Activated CD8-positive, alpha-beta memory T cell treated with anti-CD3 and anti-CD28 coated beads, Interleukin-2, amount 10 ng/mL, durations not matched to agents 7 days and 5 days (primary cell): Measurements from ENCODE around the gene FZD7. TPM values are rescaled to one million over a fixed set of nuclear protein-coding genes. Genes with fewer than 3 reads are reported as not detected.

Experiments used
- ATAC-seq: fragments of 150-1000 bp; cut with Tn5 transposase; one replicate; pipeline ENCODE4 v1.10.0; 2021; ENCODE audit warnings: moderate library complexity
- CTCF ChIA-PET: fragments of 350-600 bp; sonication (Branson Sonifier 250); formaldehyde crosslinking; loops from one replicate; lab custom pipeline; 2021; ENCODE audit warnings: antibody characterized with exemption; lab: Charles Lee
- DNase-seq: peaks from one replicate; pipeline ENCODE4 v3.0.0-alpha.2; 2020
- H3K27ac Mint-ChIP-seq: one replicate; pipeline ENCODE4 v1.8.0; 2021; ENCODE audit warnings: mild to moderate bottlenecking, mixed read lengths
- H3K27me3 Mint-ChIP-seq: one replicate; pipeline ENCODE4 v1.8.0; 2021; ENCODE audit warnings: mixed read lengths
- H3K36me3 Mint-ChIP-seq: one replicate; pipeline ENCODE4 v1.8.0; 2021; ENCODE audit warnings: mild to moderate bottlenecking, mixed read lengths
- H3K4me1 Mint-ChIP-seq: one replicate; pipeline ENCODE4 v1.8.0; 2021; ENCODE audit warnings: mixed read lengths
- H3K4me3 Mint-ChIP-seq: one replicate; pipeline ENCODE4 v1.8.0; 2021; ENCODE audit warnings: mild to moderate bottlenecking, moderate library complexity, mixed read lengths
- H3K9me3 Mint-ChIP-seq: one replicate; pipeline ENCODE4 v1.8.0; 2022; ENCODE audit warnings: low read depth, mixed read lengths
- total RNA-seq, 2 experiments: library from RNA; stranded (reverse); gene quantifications; one replicate each; pipeline ENCODE4 v1.2.3, GENCODE V29; 2021

Gene FZD7
- total RNA-seq = 1 to 10 TPM in 1 of 2 experiments, under 1 TPM in 1; 0.18 to 3.4 TPM

GRCh38 chr2:202033317-202034248 is at the start of gene FZD7:
TSS of gene FZD7 (plus strand) at chr2:202033855. CDS start at chr2:202034648, 793 bp downstream.
- peaks cover 37% of the 10 kb centered on the region for H3K27me3 Mint-ChIP-seq
- H3K36me3 Mint-ChIP-seq = peaks cover 1% of the 10 kb centered on the region
- H3K4me1 Mint-ChIP-seq = peaks cover 12% of the 10 kb centered on the region
- H3K9me3 Mint-ChIP-seq = no peaks in the 10 kb centered on the region
- CTCF ChIA-PET = no interaction called here
- H3K4me3 Mint-ChIP-seq = peak within 1 kb of the TSS; percentile 77
- peak; percentile 89 for DNase-seq
- peak within 1 kb of the TSS; percentile 20 for H3K27ac Mint-ChIP-seq
- peak; percentile 86 for ATAC-seq

- H3K4me3 Mint-ChIP-seq = no peak overlapping the region
- no peaks in the 10 kb centered on the region for H3K9me3 Mint-ChIP-seq
- DNase-seq (no peak), ATAC-seq (no peak)
- no peaks in the 10 kb centered on the region for H3K36me3 Mint-ChIP-seq
- no peak overlapping the region for H3K27ac Mint-ChIP-seq
- peaks cover 4% of the 10 kb centered on the region for H3K27me3 Mint-ChIP-seq
- no peaks in the 10 kb centered on the region for H3K4me1 Mint-ChIP-seq
- CTCF ChIA-PET = no interaction called here
These were observed 49.3 kb upstream of the FZD7 start for GRCh38 chr2:201984333-201984732.

- Mint-ChIP-seq H3K27ac (no peak overlapping the region), H3K4me1 (no peaks in the 10 kb centered on the region), H3K27me3 (peaks cover 4% of the 10 kb centered on the region), H3K36me3 (no peaks in the 10 kb centered on the region), H3K9me3 (no peaks in the 10 kb centered on the region), H3K4me3 (no peak overlapping the region)
- no peak for DNase-seq
- CTCF ChIA-PET = no interaction called here
- ATAC-seq = no peak
These were observed 48.7 kb upstream of the FZD7 start for GRCh38 chr2:201984800-201985525.

- Mint-ChIP-seq H3K27ac (no peak overlapping the region), H3K27me3 (peaks cover 2% of the 10 kb centered on the region), H3K9me3 (no peaks in the 10 kb centered on the region), H3K4me3 (no peak overlapping the region), H3K4me1 (no peaks in the 10 kb centered on the region), H3K36me3 (no peaks in the 10 kb centered on the region)
- ATAC-seq = no peak
- DNase-seq = no peak
- CTCF ChIA-PET = no interaction called here
These were observed 47.8 kb upstream of the FZD7 start for GRCh38 chr2:201985728-201986462.

- H3K27me3 Mint-ChIP-seq = peaks cover 2% of the 10 kb centered on the region
- H3K4me1 Mint-ChIP-seq = no peaks in the 10 kb centered on the region
- CTCF ChIA-PET = no interaction called here
These were observed 47.3 kb upstream of the FZD7 start for GRCh38 chr2:201986463-201986735.

GRCh38 chr2:201987426-201987825 is 46.2 kb upstream of the FZD7 start:
- peaks cover 2% of the 10 kb centered on the region for H3K27me3 Mint-ChIP-seq
- no peaks in the 10 kb centered on the region for H3K4me1 Mint-ChIP-seq
- H3K4me3 Mint-ChIP-seq = no peak overlapping the region
- no peak for DNase-seq
- H3K9me3 Mint-ChIP-seq = no peaks in the 10 kb centered on the region
- no peak for ATAC-seq
- H3K36me3 Mint-ChIP-seq = no peaks in the 10 kb centered on the region
- CTCF ChIA-PET = no interaction called here
- H3K27ac Mint-ChIP-seq = no peak overlapping the region

More at GRCh38 chr2:201986463-201986735, 47.3 kb upstream of the FZD7 start:
- no peaks in the 10 kb centered on the region for H3K36me3 Mint-ChIP-seq
- no peaks in the 10 kb centered on the region for H3K9me3 Mint-ChIP-seq
- DNase-seq (no peak), ATAC-seq (no peak)
- no peak overlapping the region for H3K4me3 Mint-ChIP-seq
- no peak overlapping the region for H3K27ac Mint-ChIP-seq

GRCh38 chr2:201990069-201990468 is 43.6 kb upstream of the FZD7 start:
- H3K4me1 Mint-ChIP-seq = no peaks in the 10 kb centered on the region
- no peaks in the 10 kb centered on the region for H3K27me3 Mint-ChIP-seq
- H3K27ac Mint-ChIP-seq = no peak overlapping the region
- CTCF ChIA-PET = no interaction called here
- no peak for ATAC-seq
- no peaks in the 10 kb centered on the region for H3K9me3 Mint-ChIP-seq
- no peak overlapping the region for H3K4me3 Mint-ChIP-seq
- H3K36me3 Mint-ChIP-seq = no peaks in the 10 kb centered on the region
- no peak for DNase-seq

- CTCF ChIA-PET = no interaction called here
- no peaks in the 10 kb centered on the region for H3K27me3 Mint-ChIP-seq
- no peaks in the 10 kb centered on the region for H3K36me3 Mint-ChIP-seq
- H3K27ac Mint-ChIP-seq = no peak overlapping the region
- no peaks in the 10 kb centered on the region for H3K9me3 Mint-ChIP-seq
- ATAC-seq = no peak
- DNase-seq = no peak
- H3K4me1 Mint-ChIP-seq = no peaks in the 10 kb centered on the region
- H3K4me3 Mint-ChIP-seq = no peak overlapping the region
These were observed 40.7 kb upstream of the FZD7 start for GRCh38 chr2:201992960-201993359.

GRCh38 chr2:201994973-201995638 is 38.5 kb upstream of the FZD7 start:
- Mint-ChIP-seq H3K27ac (no peak overlapping the region), H3K9me3 (no peaks in the 10 kb centered on the region), H3K4me1 (no peaks in the 10 kb centered on the region), H3K36me3 (no peaks in the 10 kb centered on the region), H3K4me3 (no peak overlapping the region), H3K27me3 (no peaks in the 10 kb centered on the region)
- DNase-seq (no peak), ATAC-seq (no peak)
- CTCF ChIA-PET = no interaction called here

- Mint-ChIP-seq H3K4me3 (no peak overlapping the region), H3K9me3 (no peaks in the 10 kb centered on the region), H3K36me3 (no peaks in the 10 kb centered on the region), H3K27ac (no peak overlapping the region), H3K4me1 (no peaks in the 10 kb centered on the region), H3K27me3 (no peaks in the 10 kb centered on the region)
- ATAC-seq (no peak), DNase-seq (no peak)
- CTCF ChIA-PET = no interaction called here
These were observed 37.6 kb upstream of the FZD7 start for GRCh38 chr2:201996006-201996405.

GRCh38 chr2:201996679-201997314 is 36.9 kb upstream of the FZD7 start:
- DNase-seq (no peak), ATAC-seq (no peak)
- H3K4me1 Mint-ChIP-seq = no peaks in the 10 kb centered on the region
- H3K36me3 Mint-ChIP-seq = no peaks in the 10 kb centered on the region
- CTCF ChIA-PET = no interaction called here
- no peak overlapping the region for H3K4me3 Mint-ChIP-seq
- H3K9me3 Mint-ChIP-seq = no peaks in the 10 kb centered on the region
- H3K27me3 Mint-ChIP-seq = no peaks in the 10 kb centered on the region
- H3K27ac Mint-ChIP-seq = no peak overlapping the region

- Mint-ChIP-seq H3K9me3 (no peaks in the 10 kb centered on the region), H3K27ac (no peak overlapping the region), H3K27me3 (no peaks in the 10 kb centered on the region), H3K36me3 (no peaks in the 10 kb centered on the region), H3K4me3 (no peak overlapping the region), H3K4me1 (peaks cover 2% of the 10 kb centered on the region)
- DNase-seq (no peak), ATAC-seq (no peak)
- CTCF ChIA-PET = no interaction called here
These were observed 34.4 kb upstream of the FZD7 start for GRCh38 chr2:201999279-201999678.

GRCh38 chr2:202001826-202002225 is 31.8 kb upstream of the FZD7 start:
- Mint-ChIP-seq H3K27me3 (peaks cover 5% of the 10 kb centered on the region), H3K4me3 (no peak overlapping the region), H3K36me3 (no peaks in the 10 kb centered on the region), H3K4me1 (peaks cover 2% of the 10 kb centered on the region), H3K9me3 (no peaks in the 10 kb centered on the region), H3K27ac (no peak overlapping the region)
- DNase-seq = no peak
- CTCF ChIA-PET = no interaction called here
- no peak for ATAC-seq
